ENCODE measurements around the gene BEGAIN.

BEGAIN gene

DNA sequence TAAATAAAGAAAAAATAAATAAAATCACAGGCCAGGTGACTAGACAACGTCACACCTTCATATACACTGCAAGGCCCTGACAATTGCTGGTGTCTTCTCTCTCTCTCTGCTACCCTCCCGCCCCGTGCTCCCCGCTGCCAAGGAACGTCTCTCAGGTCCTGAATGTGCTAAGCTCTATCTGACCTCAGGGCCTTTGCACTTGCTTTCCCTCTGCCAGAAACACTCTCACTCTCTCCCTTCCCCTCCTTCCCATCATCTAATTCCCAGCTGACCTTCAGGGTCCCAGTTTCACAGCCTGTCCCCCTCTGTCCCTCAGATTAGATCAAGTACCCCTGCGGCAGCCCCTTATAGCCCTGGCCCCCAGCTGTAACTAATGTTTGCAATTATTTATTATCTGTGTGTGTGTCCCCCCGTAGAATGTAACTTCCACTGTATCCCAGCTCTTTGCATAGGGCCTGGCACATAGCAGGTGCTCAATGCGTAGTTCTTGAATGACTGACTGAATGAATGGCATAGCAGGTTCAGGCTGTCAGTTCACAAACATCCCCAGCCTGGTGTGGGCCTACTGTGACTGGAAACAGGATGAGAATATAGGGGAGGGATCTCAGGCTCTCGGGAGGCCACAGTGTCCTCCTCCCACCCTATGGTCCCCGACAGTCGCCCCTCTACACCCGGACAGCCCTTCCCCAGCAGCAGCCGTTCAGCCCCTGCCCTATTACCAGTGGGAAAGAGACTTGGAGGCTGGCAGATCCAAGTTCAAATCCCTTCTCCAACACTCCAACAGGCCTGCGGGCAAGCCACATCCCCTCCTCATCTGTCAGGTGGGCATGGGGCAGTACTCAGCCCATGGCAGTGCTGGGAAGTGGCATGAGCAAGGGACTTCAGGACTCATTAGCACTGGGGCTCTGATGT lies 6.6 kb downstream of the BEGAIN start:
- no peak for DNase-seq

DNA sequence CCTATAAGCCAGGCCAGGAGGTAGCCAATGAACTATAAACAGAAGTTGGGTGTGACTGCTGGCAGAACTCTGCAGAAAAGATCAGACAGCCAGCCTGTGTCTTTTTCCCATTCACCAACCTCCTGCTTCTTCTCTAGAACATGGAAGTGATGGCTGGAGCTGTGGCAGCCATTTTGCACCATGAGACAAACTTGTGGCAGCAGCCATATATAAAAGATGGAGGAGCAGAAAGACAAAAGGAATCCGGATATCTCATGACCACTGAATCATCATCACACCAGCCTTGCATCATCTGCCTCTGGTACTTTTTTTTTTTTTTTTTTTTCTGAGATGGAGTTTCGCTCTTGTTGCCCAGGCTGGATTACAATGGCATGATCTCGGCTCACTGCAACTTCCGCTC lies 8.7 kb downstream of the BEGAIN start:
- no peak for DNase-seq

DNA sequence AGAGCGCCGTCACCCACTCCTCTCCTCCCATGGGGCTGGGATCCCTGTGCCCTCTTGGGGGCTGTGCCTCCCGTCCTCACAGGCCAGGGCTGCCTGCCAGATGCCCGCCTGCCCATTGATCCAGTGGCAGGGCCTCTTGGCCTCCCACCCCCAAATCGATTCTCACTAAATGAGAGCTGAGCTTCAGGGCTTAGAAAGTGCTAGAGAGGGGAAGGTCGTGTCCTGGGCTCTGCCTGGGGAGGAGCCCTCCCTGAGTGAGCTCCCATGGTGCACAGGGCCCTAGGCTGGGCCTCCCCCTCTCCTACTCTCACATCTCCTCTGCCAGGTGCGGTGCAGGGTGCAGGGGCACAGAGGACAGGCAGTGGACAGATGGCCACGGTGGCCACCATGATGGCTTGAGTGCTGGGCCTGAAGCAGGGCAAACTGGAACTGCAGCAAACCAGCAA lies 9.2 kb downstream of the BEGAIN start:
- DNase-seq = no peak

DNA sequence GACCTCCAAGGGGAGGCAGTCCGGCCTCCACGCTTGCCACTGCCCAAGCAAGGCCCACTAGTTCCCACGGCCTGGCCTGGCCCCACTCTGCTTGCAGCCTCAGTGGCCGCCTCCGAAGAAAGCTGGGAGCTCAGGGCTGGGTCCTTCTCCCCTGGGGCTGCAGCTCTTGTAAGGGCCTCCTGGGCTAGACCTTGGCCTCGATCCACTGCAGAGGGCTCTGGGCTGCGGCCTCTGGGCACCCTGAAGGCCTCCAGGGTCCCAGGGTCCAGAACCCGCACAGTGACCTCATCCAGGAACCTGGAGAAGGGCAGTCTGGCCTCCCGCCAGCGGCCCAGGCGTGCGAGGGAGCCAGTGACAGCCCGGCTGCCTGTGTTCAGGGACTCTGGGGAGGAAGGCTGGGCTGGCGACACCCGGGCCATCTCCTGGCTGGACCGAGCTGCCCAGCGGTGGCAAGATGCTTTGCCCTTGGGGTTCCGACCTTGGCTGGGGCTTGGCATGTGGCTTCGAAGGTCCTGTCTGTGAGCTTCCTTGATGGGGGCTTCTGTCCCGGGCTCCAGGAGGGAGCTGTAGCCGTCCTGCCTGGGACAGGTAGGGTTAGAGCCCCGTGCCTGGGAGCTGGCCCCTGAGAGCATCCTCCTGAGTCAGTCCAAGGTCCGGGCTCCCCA lies 9.8 kb downstream of the BEGAIN start:
- no peak for DNase-seq

DNA sequence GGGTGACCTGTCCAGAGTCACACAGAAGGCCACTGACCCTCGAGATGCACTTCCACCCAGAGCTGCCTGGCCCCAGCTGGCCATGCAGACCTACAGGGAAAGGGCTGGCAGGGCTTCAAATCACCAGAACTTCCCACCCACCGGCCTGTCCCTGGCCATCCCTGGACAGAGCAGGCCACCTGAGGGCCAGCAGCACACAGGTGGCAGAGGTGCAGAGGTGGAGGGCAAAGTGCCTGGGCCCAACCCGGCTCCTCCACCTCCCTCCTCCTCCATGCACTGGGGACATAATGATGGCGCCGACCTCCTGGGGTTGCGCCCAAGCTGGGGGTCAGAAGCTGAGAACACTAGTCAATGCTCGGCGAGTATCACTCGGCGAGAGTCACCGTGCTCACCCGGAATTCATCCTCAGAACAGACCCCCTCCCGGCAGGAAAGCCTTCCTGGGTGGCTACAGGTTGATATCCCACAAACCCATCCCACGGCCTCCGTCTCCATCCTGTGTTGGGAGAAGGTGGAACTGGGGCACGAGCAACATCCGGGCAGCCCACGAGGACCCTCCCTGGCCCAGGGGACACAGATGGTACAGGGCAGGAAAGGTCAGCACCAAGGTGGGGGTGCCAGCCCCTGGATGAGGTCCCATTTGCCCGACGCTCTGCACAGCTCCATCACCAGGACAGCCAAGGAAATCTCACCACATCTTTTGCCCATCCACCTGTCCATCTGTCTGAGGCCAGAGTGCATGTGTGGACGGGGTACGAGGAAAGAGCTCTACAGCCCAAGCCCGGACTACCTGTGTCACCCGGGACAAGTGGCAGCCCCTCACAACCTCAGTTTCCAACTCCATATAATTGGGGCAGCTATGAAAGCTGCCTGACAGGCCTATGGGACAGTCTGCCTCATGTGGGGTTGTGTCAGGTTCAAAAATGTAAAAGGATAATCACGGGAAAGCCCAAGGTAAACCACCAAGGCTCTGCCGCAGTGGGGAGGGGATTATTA lies 10.8 kb downstream of the BEGAIN start:
- DNase-seq = no peak

DNA sequence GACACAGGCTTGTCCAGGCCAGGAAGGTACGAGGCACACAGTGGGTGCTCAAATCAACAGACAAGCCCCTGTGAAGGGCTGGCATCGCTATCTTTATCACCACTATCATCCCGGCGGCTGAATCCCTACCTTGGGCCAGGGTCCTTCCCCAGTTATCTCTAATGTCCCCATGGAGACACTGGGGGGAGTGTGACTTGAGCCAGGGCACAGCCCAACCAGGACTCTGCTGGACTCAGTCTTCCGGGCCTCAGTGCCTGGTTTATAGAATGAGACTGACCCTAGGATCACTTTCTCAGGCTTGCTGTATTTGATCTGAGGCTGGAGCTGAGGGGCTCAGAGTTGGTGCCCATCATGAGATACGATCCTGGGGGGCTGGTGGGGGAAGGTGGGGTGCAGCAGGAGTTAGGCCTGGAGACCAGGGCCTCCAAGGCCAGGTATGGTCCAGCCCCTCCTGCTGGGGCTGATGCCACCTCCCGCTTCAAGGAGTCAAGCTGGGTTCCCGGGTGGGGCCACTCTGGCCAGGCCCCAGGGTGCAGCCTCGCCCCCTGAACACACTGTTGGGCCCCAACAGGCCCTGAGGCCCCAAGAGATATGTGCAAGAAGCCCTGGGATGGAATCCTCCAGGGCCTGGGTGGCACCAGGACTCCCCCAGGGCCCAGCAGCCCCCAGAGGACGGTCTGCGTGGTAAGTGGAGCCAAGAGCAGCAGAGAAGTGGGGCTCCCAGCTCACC lies 11.8 kb downstream of the BEGAIN start:
- DNase-seq = no peak

DNA sequence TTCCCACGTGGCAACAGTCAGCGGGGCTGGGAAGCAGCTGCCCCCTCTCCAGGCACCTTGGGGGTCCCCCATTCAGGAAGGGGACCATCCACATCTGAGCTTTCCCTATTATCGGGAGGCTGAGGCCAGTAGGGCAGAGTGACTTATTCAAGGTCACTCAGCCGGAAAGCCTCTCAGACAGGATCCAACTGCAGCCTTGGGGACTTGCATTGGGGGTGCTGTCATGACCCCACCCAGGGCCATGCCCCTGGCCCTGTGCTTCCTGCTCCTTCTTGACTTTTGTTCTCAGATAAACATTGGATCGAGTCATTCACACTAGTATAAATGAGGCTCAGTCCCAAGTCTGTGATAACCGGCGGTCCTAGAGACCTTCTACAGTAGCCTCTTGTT lies 12.6 kb downstream of the BEGAIN start:
- DNase-seq = no peak

DNA sequence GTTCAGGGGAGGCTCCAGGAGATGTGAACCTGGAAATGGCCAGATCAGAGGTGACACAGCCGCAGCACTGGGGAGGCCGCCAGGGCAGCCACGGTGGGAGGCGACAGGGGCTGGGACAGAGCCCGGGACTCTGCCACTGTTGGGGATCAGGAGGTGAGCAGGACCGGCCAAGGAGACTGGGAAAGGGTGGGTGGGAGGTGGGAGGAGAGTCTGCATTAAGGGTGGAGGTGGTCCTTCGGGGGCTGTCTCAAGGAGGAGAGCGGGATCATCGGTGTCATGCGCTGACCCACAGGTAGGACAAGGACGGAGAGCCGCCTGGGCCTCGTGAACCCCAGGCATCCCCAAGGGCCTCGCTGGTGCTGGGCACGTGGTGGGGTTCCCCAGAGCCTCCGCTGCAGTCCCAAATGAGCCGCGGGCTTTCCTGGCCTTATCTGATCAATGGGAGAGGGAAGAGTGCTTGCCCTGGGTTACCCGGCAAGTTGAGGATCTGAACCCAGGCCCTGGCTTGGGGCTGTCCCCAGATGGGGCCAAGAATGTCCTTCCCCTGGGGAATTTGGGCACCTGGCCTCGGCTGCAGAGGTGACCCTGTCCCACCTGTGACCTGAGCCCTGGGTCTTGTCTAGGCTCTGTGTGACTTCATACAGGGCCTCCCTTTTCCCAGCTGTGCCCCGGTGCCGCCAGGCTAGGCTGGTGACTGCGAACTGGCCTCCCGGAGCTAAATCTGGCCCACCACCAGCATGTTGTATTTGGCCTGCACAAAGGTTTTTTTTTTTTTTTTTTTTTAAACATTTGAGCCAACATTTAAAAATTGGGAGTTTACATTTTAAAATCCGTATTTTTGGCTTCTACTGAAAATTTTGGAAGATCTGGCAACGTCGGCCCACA lies 13.2 kb downstream of the BEGAIN start:
- no peak for DNase-seq

DNA sequence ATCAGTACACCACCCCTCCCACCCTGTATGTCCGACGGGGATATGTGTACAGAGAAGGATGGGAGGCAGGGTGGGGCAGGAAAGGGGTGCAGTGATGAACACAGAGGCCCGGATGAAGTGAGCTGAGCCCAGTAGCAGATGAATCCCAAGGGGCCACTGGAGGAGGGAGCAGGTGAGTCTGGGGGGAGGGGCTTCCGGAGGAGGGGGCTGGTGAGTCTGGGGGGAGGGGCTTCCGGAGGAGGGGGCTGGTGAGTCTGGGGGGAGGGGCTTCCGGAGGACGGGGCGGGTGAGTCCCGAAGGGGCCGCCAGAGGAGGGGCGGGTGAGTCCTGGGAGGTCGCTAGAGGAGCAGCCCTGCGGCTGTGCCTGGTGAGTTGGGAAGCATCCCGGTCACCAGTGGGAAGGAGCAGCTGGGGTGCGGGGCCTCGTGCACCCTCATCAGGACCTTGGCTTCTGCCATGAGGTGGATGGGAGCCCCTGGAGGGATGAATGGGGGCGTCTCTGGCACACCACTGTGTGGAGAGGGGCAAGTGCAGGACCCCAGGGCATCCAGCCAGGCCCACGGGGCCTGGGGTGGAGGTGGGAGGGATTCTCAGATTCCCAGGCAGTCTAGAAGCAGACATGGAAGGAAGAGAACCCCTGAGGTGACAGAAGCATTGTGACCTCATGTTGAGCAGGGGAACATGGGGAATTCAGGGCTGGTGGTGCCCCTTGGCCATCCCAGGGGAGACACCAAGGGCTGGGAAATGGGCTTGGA lies 14.0 kb downstream of the BEGAIN start:
- DNase-seq = no peak

DNA sequence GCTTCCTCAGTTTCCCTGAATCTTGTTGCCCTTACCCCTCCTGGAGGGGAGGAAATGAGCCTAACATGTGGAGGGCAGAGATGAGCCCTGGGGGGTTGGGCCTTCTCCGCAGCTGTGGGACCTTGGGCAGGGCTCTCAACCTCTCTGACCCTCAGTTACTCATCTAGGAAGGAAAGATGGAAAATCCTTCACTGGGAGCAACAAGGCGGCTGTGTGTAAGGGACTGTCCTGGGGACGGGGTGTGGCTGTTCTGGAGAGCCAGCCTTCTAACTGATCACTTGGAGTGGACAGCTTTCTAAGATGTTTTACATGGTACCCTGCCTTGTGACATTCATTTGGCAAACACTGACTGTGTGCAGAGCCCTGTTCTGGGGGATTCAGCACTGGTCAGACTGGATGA lies 14.7 kb downstream of the BEGAIN start:
- no peak for DNase-seq

DNA sequence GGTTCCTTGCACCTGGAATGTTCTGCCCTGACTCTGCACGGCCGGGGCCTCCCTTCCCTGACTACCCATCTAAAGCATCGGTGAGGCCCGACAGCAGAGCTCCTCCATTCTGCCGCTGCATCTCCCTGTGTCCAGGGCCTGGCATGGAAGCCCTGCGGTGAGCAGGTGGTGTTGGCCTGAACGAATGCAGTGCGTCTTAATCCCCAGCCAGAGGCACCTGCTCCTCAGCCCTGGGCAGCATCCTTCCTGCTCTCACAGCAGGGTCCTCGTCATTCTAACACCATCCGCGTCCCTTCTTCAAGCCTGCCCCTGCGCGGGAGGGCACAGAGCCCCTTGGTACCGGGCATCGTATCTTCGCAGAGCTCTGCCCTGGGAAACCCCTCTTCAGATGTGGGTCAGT lies 15.4 kb downstream of the BEGAIN start:
- DNase-seq = no peak

DNA sequence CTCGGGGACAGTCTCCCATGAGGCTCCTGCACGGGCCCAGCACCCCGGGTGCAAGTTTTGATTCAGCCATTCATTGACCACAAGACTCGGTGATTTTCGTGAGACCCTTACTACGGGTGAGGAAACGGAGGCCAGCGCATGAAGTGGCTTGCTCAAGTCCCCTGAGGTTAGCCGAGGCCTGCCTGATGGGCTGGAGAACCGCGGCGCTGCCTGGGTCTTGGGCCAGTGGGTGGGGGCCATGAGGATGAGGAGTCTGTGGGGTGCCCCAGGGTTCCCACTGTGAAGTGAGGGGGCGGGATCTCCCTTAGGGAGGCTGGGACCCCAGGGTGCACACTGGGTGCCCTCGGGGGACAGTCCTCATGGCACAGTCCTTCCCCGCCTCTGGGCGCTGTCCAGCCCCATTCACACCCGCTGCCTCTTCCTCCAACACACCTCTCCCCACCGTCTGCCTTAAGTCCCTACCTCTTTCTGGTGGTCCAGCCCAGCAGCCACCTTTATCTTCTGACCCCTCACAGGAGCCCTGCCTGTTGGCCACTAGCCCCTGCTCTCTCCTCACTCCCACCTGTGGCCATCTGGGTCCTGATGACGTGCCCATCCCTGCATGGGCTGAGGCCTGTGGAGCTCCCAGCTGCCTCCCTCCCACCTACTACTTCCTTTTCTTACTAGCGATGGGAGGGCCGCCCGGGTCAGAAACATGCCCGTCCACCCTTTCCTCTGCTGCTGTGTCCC lies 16.3 kb downstream of the BEGAIN start:
- no peak for DNase-seq

DNA sequence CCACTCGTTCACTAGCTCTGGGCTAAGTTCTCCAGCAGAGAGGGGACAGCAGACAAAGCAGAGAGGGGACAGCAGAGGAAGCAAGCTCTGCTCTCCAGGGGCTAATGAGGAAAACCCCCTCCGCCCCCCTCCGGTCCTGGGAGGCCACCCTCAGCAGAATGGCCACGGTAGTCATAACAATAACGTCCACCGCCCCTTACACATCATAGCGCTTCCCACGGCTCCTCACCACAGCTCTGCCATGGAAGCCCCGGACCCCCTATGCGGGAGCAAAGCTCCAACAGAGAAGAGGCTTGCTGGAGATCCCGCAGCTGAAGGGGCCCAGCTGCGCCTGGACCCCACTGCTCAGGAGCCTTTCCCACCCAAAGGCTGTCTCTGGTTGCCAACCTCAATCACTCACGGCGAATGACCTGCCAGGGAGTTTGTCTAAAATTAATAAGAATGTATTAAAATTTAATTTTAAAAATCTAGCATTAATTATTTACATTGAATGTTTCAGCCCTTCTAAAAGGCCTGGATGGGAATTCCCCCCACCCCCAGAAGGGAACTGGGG lies 17.4 kb downstream of the BEGAIN start:
- no peak for DNase-seq

DNA sequence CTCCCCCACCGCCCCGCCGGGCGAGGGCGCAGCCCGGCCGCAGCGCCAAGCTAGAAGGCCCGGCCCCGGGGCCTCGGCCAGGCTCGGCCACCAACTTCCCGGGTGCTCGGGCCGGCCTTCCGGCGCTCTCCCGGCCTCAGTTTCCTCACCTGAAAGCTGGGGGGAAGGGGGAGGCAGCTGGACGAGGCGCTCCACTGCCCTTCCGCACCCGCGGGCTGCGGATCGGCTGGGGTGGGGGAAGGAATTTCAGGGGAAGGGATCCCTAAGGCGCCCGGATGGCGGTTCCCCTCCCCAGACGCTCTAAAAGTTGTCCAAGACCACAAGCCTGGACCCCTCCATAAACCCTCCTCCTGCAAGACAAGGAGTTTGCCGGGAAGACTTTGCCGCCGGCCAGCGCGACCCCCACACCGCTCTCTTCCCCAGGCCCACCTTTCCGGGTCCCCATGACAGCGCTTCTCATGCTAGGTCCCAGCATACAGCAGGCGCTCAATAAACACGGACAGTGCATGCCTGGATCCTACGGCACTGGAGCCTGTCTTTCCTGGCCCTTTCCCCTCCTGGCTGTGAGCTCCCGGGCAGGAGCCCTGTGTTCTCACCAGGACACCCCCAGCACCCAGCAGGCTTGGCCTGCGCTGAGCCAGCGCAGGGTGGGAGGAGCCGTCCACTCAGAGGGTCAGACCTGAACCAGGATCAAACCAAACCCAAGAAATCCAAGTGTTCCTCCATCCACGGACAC lies 18.1 kb downstream of the BEGAIN start:
- no peak for DNase-seq

DNA sequence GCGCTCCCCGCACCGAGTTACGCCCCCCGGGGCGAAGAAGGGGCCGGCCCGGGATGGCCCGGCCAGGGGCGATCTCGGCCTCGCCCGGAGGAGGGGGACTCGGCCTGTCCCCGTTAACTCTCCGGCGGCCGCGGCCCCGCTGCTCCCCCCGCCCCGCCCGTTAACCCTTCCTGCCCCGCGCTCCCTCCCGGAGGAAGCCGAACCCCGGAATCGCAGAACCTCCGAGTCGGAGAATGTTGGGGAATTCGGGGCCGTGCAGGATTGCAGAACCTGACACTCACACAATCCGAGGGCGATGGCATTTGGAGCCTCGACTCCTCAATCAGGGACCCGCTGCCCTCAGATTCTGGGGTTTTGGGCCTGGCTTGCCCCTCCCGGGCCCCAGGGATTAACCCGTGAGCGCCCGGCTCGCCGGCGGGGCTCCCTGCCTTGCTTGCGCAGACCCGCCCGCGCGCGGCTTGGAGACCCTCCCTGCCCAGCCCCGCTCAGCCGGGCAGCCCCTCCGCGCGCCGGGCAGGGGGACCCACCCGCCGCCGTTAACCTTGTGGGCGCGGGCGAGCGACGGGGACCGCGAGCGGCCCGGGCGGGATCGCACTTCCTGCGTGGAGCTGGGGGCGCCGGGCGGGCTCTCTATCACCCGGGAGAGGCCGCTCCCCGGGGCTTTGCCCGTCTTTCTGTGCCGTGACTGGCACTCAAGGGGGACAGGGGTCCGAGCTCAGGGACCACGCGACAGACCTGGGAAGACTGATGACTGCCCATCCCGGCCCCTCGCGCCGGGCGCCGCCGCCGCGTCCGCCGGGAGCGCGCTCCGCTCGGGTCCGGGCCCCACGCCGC lies 18.8 kb downstream of the BEGAIN start:
- DNase-seq = no peak

DNA sequence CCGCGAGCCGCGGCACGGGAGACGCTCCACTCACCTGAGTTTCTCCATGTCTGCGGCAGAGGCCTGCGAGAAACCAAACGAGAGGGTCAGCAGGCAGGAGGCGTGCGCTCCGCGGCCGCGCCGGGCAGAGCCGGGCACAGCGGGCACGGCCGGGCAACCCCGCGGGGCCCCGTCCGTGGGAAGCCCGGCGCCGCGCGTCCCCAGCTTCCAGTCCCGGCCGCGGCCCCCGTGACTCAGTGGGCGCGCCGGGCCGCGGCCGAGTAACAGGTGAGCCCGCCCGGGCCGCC lies 19.4 kb downstream of the BEGAIN start:
- no peak for DNase-seq

DNA sequence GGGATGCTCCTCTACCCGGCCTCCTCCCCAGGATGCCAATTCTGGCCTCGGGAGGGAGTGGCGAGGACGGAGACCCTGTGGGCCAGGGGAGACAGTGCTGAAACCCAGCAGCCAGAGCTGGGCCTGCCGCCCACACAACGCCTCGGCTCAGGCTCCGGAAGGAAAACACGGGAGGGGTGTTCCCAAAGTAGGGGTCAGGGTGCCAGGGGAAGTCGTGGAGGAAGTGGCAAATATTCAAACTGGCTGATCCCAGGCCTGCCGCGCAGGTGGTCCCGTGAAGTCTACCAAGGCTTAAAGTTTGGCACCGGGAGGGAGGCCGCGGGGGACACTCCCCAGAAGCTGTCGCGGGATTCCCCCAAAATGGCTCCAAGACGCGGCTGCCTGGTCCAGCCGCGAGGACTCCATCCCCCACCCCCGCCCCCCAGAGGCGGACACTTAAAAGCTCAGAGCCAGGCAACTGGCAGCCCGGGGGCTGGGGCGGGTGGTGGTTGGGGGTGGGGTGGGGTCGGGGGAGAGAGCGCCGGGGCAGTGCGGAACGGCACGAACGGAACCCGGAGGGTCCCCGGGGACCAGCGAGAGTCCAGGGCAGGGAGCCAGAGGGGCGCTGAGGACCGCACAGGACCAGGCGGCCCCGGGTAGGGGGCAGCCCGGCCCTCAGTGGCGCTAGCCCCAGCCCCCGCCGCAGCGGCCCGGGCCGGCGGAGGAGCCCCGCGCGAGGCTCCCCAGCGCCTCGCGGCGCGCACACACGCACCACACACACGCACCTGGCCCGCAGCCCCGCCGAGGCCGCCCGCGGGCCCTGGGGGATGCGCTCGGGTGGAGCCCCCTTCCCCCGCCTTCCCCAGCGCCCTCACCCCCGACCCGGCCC lies 20.0 kb downstream of the BEGAIN start:
- DNase-seq = no peak
